GM23248 (cell line): ENCODE measurements around the gene RPS27L.

ENCODE experiments used
- EZH2 ChIP-seq: fragments of 200-600 bp; sonication (generic); IDR thresholded peaks from 2 replicates; pipeline ENCODE4 v1.6.1; 2018; ENCODE audit warnings: antibody characterized with exemption, mild to moderate bottlenecking; ENCODE audit not compliant: insufficient read depth, poor library complexity, severe bottlenecking
- EZH2phosphoT487 ChIP-seq: fragments of 200-600 bp; sonication (generic); IDR thresholded peaks from 2 replicates; pipeline ENCODE4 v1.6.1; 2018; ENCODE audit warnings: antibody characterized with exemption, moderate library complexity, mild to moderate bottlenecking, low read depth; ENCODE audit not compliant: insufficient read depth

- TF ChIP-seq EZH2phosphoT487: no peak
- no peak for TF ChIP-seq EZH2
Observed at GRCh38 chr15:63198371-63199250, 41.3 kb upstream of the RPS27L start.
